Activated naive CD8-positive, alpha-beta T cell treated with anti-CD3 and anti-CD28 coated beads, Interleukin-2, amount 50 U/mL, for 24 hours (primary cell): ENCODE measurements around the gene GABRQ.

Experiments used
- ATAC-seq: fragments of 150-1000 bp; cut with Tn5 transposase; one replicate; pipeline ENCODE4 v1.10.0; 2021
- DNase-seq: peaks from one replicate; pipeline ENCODE4 v3.0.0; 2021
- H3K27ac Mint-ChIP-seq: one replicate; pipeline ENCODE4 v1.8.0; 2021; ENCODE audit warnings: mild to moderate bottlenecking, mixed read lengths
- H3K27me3 Mint-ChIP-seq: one replicate; pipeline ENCODE4 v1.8.0; 2021; ENCODE audit warnings: mixed read lengths
- H3K36me3 Mint-ChIP-seq: one replicate; pipeline ENCODE4 v1.8.0; 2021; ENCODE audit warnings: low read depth, mixed read lengths
- H3K4me1 Mint-ChIP-seq: one replicate; pipeline ENCODE4 v1.8.0; 2021; ENCODE audit warnings: mixed read lengths
- H3K4me3 Mint-ChIP-seq: one replicate; pipeline ENCODE4 v1.8.0; 2021; ENCODE audit warnings: mild to moderate bottlenecking, moderate library complexity, mixed read lengths
- H3K9me3 Mint-ChIP-seq: one replicate; pipeline ENCODE4 v1.8.0; 2021; ENCODE audit warnings: mixed read lengths

The GABRQ gene

GRCh38 chrX:152637649-152638442 is at the start of gene GABRQ:
Gene GABRQ (plus strand): TSS chrX:152637895. CDS start chrX:152638203, 308 bp downstream.
- no peaks in the 10 kb centered on the region for H3K9me3 Mint-ChIP-seq
- no peaks in the 10 kb centered on the region for H3K36me3 Mint-ChIP-seq
- no peak for ATAC-seq
- no peak within 1 kb of the TSS for H3K27ac Mint-ChIP-seq
- peaks cover 27% of the 10 kb centered on the region for H3K27me3 Mint-ChIP-seq
- H3K4me1 Mint-ChIP-seq: no peaks in the 10 kb centered on the region
- H3K4me3 Mint-ChIP-seq: no peak within 1 kb of the TSS
- DNase-seq: no peak

GRCh38 chrX:152588206-152588605 is 49.5 kb upstream of the GABRQ start:
- Mint-ChIP-seq H3K27me3 (no peaks in the 10 kb centered on the region), H3K27ac (no peak overlapping the region), H3K4me1 (no peaks in the 10 kb centered on the region), H3K9me3 (no peaks in the 10 kb centered on the region), H3K36me3 (no peaks in the 10 kb centered on the region), H3K4me3 (no peak overlapping the region)
- DNase-seq (no peak), ATAC-seq (no peak)

GRCh38 chrX:152600853-152601633 is 36.7 kb upstream of the GABRQ start:
- no peak for ATAC-seq
- Mint-ChIP-seq H3K36me3 (no peaks in the 10 kb centered on the region), H3K27ac (no peak overlapping the region), H3K9me3 (no peaks in the 10 kb centered on the region), H3K4me3 (no peak overlapping the region), H3K4me1 (no peaks in the 10 kb centered on the region), H3K27me3 (peaks cover 2% of the 10 kb centered on the region)
- no peak for DNase-seq

GRCh38 chrX:152601848-152602616 is 35.7 kb upstream of the GABRQ start:
- no peaks in the 10 kb centered on the region for H3K9me3 Mint-ChIP-seq
- H3K36me3 Mint-ChIP-seq: no peaks in the 10 kb centered on the region
- no peaks in the 10 kb centered on the region for H3K4me1 Mint-ChIP-seq
- no peak for ATAC-seq
- DNase-seq: peak; percentile 1
- no peak overlapping the region for H3K27ac Mint-ChIP-seq
- no peaks in the 10 kb centered on the region for H3K27me3 Mint-ChIP-seq
- no peak overlapping the region for H3K4me3 Mint-ChIP-seq

- Mint-ChIP-seq H3K9me3 (no peaks in the 10 kb centered on the region), H3K4me3 (no peak overlapping the region), H3K4me1 (no peaks in the 10 kb centered on the region), H3K27me3 (peaks cover 5% of the 10 kb centered on the region), H3K36me3 (no peaks in the 10 kb centered on the region), H3K27ac (no peak overlapping the region)
- no peak for ATAC-seq
- DNase-seq: no peak
Measured at GRCh38 chrX:152614791-152615190, 22.9 kb upstream of the GABRQ start.

GRCh38 chrX:152619897-152620296 is 17.8 kb upstream of the GABRQ start:
- Mint-ChIP-seq H3K27me3 (peaks cover 6% of the 10 kb centered on the region), H3K4me3 (no peak overlapping the region), H3K27ac (no peak overlapping the region), H3K4me1 (no peaks in the 10 kb centered on the region), H3K36me3 (no peaks in the 10 kb centered on the region), H3K9me3 (no peaks in the 10 kb centered on the region)
- no peak for DNase-seq
- ATAC-seq: no peak

- Mint-ChIP-seq H3K27me3 (peaks cover 13% of the 10 kb centered on the region), H3K36me3 (no peaks in the 10 kb centered on the region), H3K4me1 (no peaks in the 10 kb centered on the region), H3K9me3 (no peaks in the 10 kb centered on the region), H3K27ac (no peak overlapping the region), H3K4me3 (no peak overlapping the region)
- DNase-seq: peak; percentile 46
- ATAC-seq: no peak
Measured at GRCh38 chrX:152632445-152633097, 5.1 kb upstream of the GABRQ start.

GRCh38 chrX:152635941-152636340 is 1.8 kb upstream of the GABRQ start:
- Mint-ChIP-seq H3K4me1 (no peaks in the 10 kb centered on the region), H3K27me3 (peaks cover 25% of the 10 kb centered on the region), H3K4me3 (no peak overlapping the region)

GRCh38 chrX:152638443-152638904 is 779 bp downstream of the GABRQ start:
- H3K27me3 Mint-ChIP-seq: peaks cover 27% of the 10 kb centered on the region
- DNase-seq (no peak), ATAC-seq (no peak)
- no peaks in the 10 kb centered on the region for H3K4me1 Mint-ChIP-seq
- no peaks in the 10 kb centered on the region for H3K9me3 Mint-ChIP-seq
- H3K27ac Mint-ChIP-seq: no peak overlapping the region
- no peak overlapping the region for H3K4me3 Mint-ChIP-seq
- H3K36me3 Mint-ChIP-seq: no peaks in the 10 kb centered on the region

More at GRCh38 chrX:152635941-152636340, 1.8 kb upstream of the GABRQ start:
- Mint-ChIP-seq H3K9me3 (no peaks in the 10 kb centered on the region), H3K36me3 (no peaks in the 10 kb centered on the region), H3K27ac (no peak overlapping the region)
- ATAC-seq (no peak), DNase-seq (no peak)

GRCh38 chrX:152639426-152639825 is 1.7 kb downstream of the GABRQ start:
- ATAC-seq (no peak), DNase-seq (no peak)
- H3K36me3 Mint-ChIP-seq: no peaks in the 10 kb centered on the region
- no peaks in the 10 kb centered on the region for H3K4me1 Mint-ChIP-seq
- peaks cover 23% of the 10 kb centered on the region for H3K27me3 Mint-ChIP-seq
- H3K4me3 Mint-ChIP-seq: no peak overlapping the region
- no peaks in the 10 kb centered on the region for H3K9me3 Mint-ChIP-seq
- H3K27ac Mint-ChIP-seq: no peak overlapping the region

- Mint-ChIP-seq H3K36me3 (no peaks in the 10 kb centered on the region), H3K27ac (no peak overlapping the region), H3K27me3 (peaks cover 23% of the 10 kb centered on the region), H3K4me3 (no peak overlapping the region), H3K9me3 (no peaks in the 10 kb centered on the region), H3K4me1 (no peaks in the 10 kb centered on the region)
- DNase-seq (no peak), ATAC-seq (no peak)
Measured at GRCh38 chrX:152640034-152640818, 2.5 kb downstream of the GABRQ start.

- no peak overlapping the region for H3K4me3 Mint-ChIP-seq
- H3K36me3 Mint-ChIP-seq: no peaks in the 10 kb centered on the region
- no peak for ATAC-seq
Measured at GRCh38 chrX:152641256-152641875, 3.7 kb downstream of the GABRQ start.

GRCh38 chrX:152641996-152642395 is 4.3 kb downstream of the GABRQ start:
- DNase-seq (no peak), ATAC-seq (no peak)
- Mint-ChIP-seq H3K4me1 (no peaks in the 10 kb centered on the region), H3K27ac (no peak overlapping the region), H3K36me3 (no peaks in the 10 kb centered on the region), H3K4me3 (no peak overlapping the region), H3K9me3 (no peaks in the 10 kb centered on the region), H3K27me3 (peaks cover 17% of the 10 kb centered on the region)

More at GRCh38 chrX:152641256-152641875, 3.7 kb downstream of the GABRQ start:
- peaks cover 21% of the 10 kb centered on the region for H3K27me3 Mint-ChIP-seq
- H3K4me1 Mint-ChIP-seq: no peaks in the 10 kb centered on the region
- no peak overlapping the region for H3K27ac Mint-ChIP-seq
- no peaks in the 10 kb centered on the region for H3K9me3 Mint-ChIP-seq
- no peak for DNase-seq
